ENCODE results near the gene KLC1.

DNA sequence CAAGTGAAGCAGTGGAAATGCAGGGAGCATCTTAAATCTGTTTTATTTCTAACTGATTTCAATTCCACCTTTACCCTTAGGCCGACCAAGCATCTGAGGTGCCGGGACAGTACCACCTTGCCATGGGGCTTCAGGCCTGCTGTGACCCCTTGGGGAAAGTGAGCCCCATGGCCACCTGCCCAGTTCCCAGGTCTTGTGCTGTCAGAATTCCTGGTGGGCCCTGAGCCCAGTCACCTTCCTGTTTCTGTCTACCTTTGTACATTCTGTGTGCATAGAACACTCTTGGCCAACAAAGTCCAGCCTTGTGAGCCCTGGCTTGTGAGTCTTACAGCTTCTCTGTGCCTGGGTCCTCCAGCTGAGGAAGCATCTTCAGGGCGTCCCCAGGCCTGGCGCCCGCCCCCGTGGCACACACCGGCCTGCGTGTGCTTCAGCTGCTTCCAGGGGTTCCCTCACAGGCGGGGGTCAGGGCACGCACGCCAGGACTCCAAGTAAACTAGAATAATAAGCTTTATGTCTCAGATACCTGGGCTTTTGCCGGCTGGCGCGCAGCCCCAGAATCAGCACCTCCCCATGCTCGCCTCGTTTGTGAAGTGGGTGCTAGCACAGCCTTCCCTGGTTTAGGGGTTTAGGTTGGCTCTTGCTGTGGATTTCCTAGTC is 96.9 kb downstream of the KLC1 start:
- TF ChIP-seq, protein P1, sequence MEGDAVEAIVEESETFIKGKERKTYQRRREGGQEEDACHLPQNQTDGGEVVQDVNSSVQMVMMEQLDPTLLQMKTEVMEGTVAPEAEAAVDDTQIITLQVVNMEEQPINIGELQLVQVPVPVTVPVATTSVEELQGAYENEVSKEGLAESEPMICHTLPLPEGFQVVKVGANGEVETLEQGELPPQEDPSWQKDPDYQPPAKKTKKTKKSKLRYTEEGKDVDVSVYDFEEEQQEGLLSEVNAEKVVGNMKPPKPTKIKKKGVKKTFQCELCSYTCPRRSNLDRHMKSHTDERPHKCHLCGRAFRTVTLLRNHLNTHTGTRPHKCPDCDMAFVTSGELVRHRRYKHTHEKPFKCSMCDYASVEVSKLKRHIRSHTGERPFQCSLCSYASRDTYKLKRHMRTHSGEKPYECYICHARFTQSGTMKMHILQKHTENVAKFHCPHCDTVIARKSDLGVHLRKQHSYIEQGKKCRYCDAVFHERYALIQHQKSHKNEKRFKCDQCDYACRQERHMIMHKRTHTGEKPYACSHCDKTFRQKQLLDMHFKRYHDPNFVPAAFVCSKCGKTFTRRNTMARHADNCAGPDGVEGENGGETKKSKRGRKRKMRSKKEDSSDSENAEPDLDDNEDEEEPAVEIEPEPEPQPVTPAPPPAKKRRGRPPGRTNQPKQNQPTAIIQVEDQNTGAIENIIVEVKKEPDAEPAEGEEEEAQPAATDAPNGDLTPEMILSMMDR (IDR thresholded peaks at IDR 0.05; ENCODE audit: insufficient read depth, low read depth, low read length) = no peak
- TF ChIP-seq EZH2 (IDR thresholded peaks at IDR 0.05; ENCODE audit: insufficient read depth, low read length) = no peak
